NT2/D1 (cell line): ENCODE results near the gene PGC.

Experiments
- SUZ12 ChIP-seq: IDR thresholded peaks from 2 replicates; pipeline ENCODE4 v1.6.1; 2011; ENCODE audit not compliant: insufficient read length, insufficient read depth; ENCODE audit errors: extremely low read depth
- YY1 ChIP-seq: IDR thresholded peaks from 2 replicates; pipeline ENCODE4 v1.6.1; 2011; ENCODE audit not compliant: insufficient read length, insufficient read depth

- TF ChIP-seq YY1 = no peak
- no peak for TF ChIP-seq SUZ12
Measured at GRCh38 chr6:41708856-41709255, 38.3 kb downstream of the PGC start.
